C1 segment of cervical spinal cord (tissue), 14 donors: ENCODE measurements around the gene SRGAP3.
"Not testable (repeated sequence)": the region's sequence is repeated elsewhere in the genome, so short reads cannot be mapped to it uniquely, and the experiment has no call there.

Experiments
- DNase-seq, 14 donors: peaks; one replicate each; lab custom pipeline; 2025; lab: John Stamatoyannopoulos, UW

The SRGAP3 gene

GRCh38 chr3:9249273-9250192 lies at the start of gene SRGAP3:
TSS of gene SRGAP3 (minus strand) at chr3:9249646. CDS start at chr3:9248951, 695 bp downstream.
- DNase-seq, result peak in 13 of 14 donors; percentile 48 to 99 (median 83)

GRCh38 chr3:9298236-9298635 lies 48.8 kb upstream of the SRGAP3 start:
- DNase-seq, result no peak

- DNase-seq, result no peak
These were observed 46.8 kb upstream of the SRGAP3 start for GRCh38 chr3:9296241-9296640.

- DNase-seq, result no peak
These were observed 45.6 kb upstream of the SRGAP3 start for GRCh38 chr3:9295007-9295406.

- DNase-seq, result not testable (repeated sequence)
These were observed 44.5 kb upstream of the SRGAP3 start for GRCh38 chr3:9293953-9294352.

- DNase-seq, result no peak
These were observed 43.6 kb upstream of the SRGAP3 start for GRCh38 chr3:9293076-9293475.

- DNase-seq, result no peak
These were observed 43.1 kb upstream of the SRGAP3 start for GRCh38 chr3:9292516-9292915.

- no peak for DNase-seq
These were observed 42.5 kb upstream of the SRGAP3 start for GRCh38 chr3:9291821-9292410.

- DNase-seq, result no peak
These were observed 41.1 kb upstream of the SRGAP3 start for GRCh38 chr3:9290566-9290965.

GRCh38 chr3:9281533-9281932 lies 32.1 kb upstream of the SRGAP3 start:
- DNase-seq, result not testable (repeated sequence)

GRCh38 chr3:9280451-9281219 lies 31.2 kb upstream of the SRGAP3 start:
- DNase-seq, result peak in 5 of 14 donors; percentile 14 to 60 (median 50)

- DNase-seq, result peak in 10 of 14 donors; percentile 5 to 60 (median 40)
These were observed 30.5 kb upstream of the SRGAP3 start for GRCh38 chr3:9279966-9280365.

- peak in 1 of 14 donors; percentile 28 for DNase-seq
These were observed 29.1 kb upstream of the SRGAP3 start for GRCh38 chr3:9278498-9278897.

- DNase-seq, result no peak
These were observed 28.6 kb upstream of the SRGAP3 start for GRCh38 chr3:9278085-9278484.

- DNase-seq, result no peak
These were observed 27.4 kb upstream of the SRGAP3 start for GRCh38 chr3:9276761-9277370.

GRCh38 chr3:9271903-9272302 lies 22.5 kb upstream of the SRGAP3 start:
- DNase-seq, result no peak

- DNase-seq, result no peak
These were observed 21.3 kb upstream of the SRGAP3 start for GRCh38 chr3:9270704-9271103.

- DNase-seq, result no peak
These were observed 17.3 kb upstream of the SRGAP3 start for GRCh38 chr3:9266716-9267115.

GRCh38 chr3:9260305-9260704 lies 10.9 kb upstream of the SRGAP3 start:
- no peak for DNase-seq

GRCh38 chr3:9257092-9257491 lies 7.6 kb upstream of the SRGAP3 start:
- DNase-seq, result no peak

- DNase-seq, result peak in 3 of 14 donors; percentile 11 to 53 (median 20)
These were observed 6.5 kb upstream of the SRGAP3 start for GRCh38 chr3:9255976-9256375.

GRCh38 chr3:9254764-9255163 lies 5.3 kb upstream of the SRGAP3 start:
- DNase-seq, result no peak
